SK-N-SH (cell line): ENCODE measurements around the gene AXL. TPM values are rescaled to one million over a fixed set of nuclear protein-coding genes. Genes with fewer than 3 reads are reported as not detected.

Experiments
- polyA plus RNA-seq, 3 experiments: library from polyadenylated mRNA; depleted of rRNA; stranded (reverse); fragments of >200 nt; gene quantifications; 2 replicates each; pipeline ENCODE4 v1.2.3, GENCODE V29; 2012
- small RNA-seq, 7 experiments: library from RNA; depleted of rRNA; stranded (forward); fragments of <200 nt; gene quantifications; one replicate each; pipeline ENCODE3, GENCODE V24; 2012

Gene AXL
- polyA plus RNA-seq, 1 of the 3 experiments (the other 2 are of a cell fraction) = 82.6 TPM

Small RNAs within 50 kb of the gene (small RNA-seq; reads per million reads assigned to genes)
- 0 reads per million in 7 experiments for gene RN7SL34P

Other genes with a start within 250 kb of the AXL start
- gene CYP2B6, start 227.9 kb upstream of the AXL start, polyA plus RNA-seq (2012; rRNA removed) = not detected in 2 replicates
- gene CYP2A13, start 130.8 kb upstream of the AXL start, polyA plus RNA-seq (2012; rRNA removed) = not detected in 2 replicates
- not detected in 2 replicates for gene CYP2F1, start 104.8 kb upstream of the AXL start, polyA plus RNA-seq (2012; rRNA removed)
- gene CYP2S1, start 26.0 kb upstream of the AXL start, polyA plus RNA-seq (2012; rRNA removed) = 0.50 and 0.67 TPM in 2 replicates
- gene HNRNPUL1, start 45.1 kb downstream of the AXL start, polyA plus RNA-seq (2012; rRNA removed) = 34.2 and 41.5 TPM in 2 replicates
- gene CCDC97, start 90.9 kb downstream of the AXL start, polyA plus RNA-seq (2012; rRNA removed) = 8.7 and 9.6 TPM in 2 replicates
- gene TGFB1, start 134.7 kb downstream of the AXL start, polyA plus RNA-seq (2012; rRNA removed) = 13.5 and 25.5 TPM in 2 replicates
- gene B9D2, start 144.9 kb downstream of the AXL start, polyA plus RNA-seq (2012; rRNA removed) = 9.0 and 13.3 TPM in 2 replicates
- 5.1 and 5.7 TPM in 2 replicates for gene TMEM91, start 157.3 kb downstream of the AXL start, polyA plus RNA-seq (2012; rRNA removed)
- gene EXOSC5, start 178.1 kb downstream of the AXL start, polyA plus RNA-seq (2012; rRNA removed) = 71.3 and 74.1 TPM in 2 replicates
- gene BCKDHA, start 178.6 kb downstream of the AXL start, polyA plus RNA-seq (2012; rRNA removed) = 16.3 and 30.9 TPM in 2 replicates
- gene B3GNT8, start 208.2 kb downstream of the AXL start, polyA plus RNA-seq (2012; rRNA removed) = not detected in 2 replicates
- 70.2 and 71.4 TPM in 2 replicates for gene DMAC2, start 220.7 kb downstream of the AXL start, polyA plus RNA-seq (2012; rRNA removed)
- gene ERICH4, start 223.9 kb downstream of the AXL start, polyA plus RNA-seq (2012; rRNA removed) = not detected in 2 replicates